WTC11 (cell line): ENCODE measurements around the gene RMC1.
"Not testable (repeated sequence)": the region's sequence is repeated elsewhere in the genome, so short reads cannot be mapped to it uniquely, and the experiment has no call there.

Experiments
- CREB1 ChIP-seq: sonication (generic); formaldehyde crosslinking; IDR thresholded peaks from 2 replicates; pipeline ENCODE4 v1.8.0; 2023; ENCODE audit warnings: mild to moderate bottlenecking, missing genetic modification reagents
- CTCF ChIP-seq: fragments of 200-600 bp; IDR thresholded peaks from 2 replicates; pipeline ENCODE4 v1.8.0; 2022; ENCODE audit warnings: antibody characterized with exemption
- ELF4 ChIP-seq: sonication (generic); formaldehyde crosslinking; IDR thresholded peaks from 2 replicates; pipeline ENCODE4 v1.8.1; 2022; ENCODE audit warnings: low read depth, mild to moderate bottlenecking, moderate library complexity, missing genetic modification reagents
- NR3C1 ChIP-seq: sonication (generic); formaldehyde crosslinking; conservative IDR thresholded peaks from 2 replicates; pipeline ENCODE4 v1.8.1; 2023; ENCODE audit warnings: low read depth, mild to moderate bottlenecking, missing genetic modification reagents

GRCh38 chr18:23557511-23557910, 54.2 kb downstream of the RMC1 start:
- not testable (repeated sequence) for TF ChIP-seq ELF4 (CRISPR knock-in tag); NR3C1 (CRISPR knock-in tag); CREB1 (CRISPR knock-in tag); CTCF
